Caco-2 (cell line): ENCODE measurements around the gene LACTBL1. TPM values are rescaled to one million over a fixed set of nuclear protein-coding genes. Genes with fewer than 3 reads are reported as not detected.

Source experiments
- BruUV-seq: library from RNA; stranded (reverse); fragments of 400-500 nt; replicated peaks from 2 replicates; lab custom pipeline; 2021; lab: Mats Ljungman, UMichigan
- CTCF ChIA-PET: fragments of 300-600 bp; sonication (Branson Sonifier 250); formaldehyde crosslinking; loops from one replicate; lab custom pipeline; 2022; ENCODE audit warnings: antibody characterized with exemption; lab: Charles Lee
- POLR2A ChIA-PET: fragments of 300-600 bp; sonication (Branson Sonifier 250); formaldehyde crosslinking; loops from one replicate; lab custom pipeline; 2022; ENCODE audit warnings: antibody characterized with exemption; lab: Charles Lee
- DNase-seq, 2 experiments: peaks; one replicate each; pipeline versions ENCODE4 v3.0.0 to v3.0.0-alpha.2; 2020 to 2022
- H3K27me3 ChIP-seq: replicated peaks from 2 replicates; pipeline ENCODE4 v1.6.0; 2011; ENCODE audit warnings: low read length; ENCODE audit not compliant: control insufficient read depth, insufficient read depth
- H3K36me3 ChIP-seq: 2 replicates; pipeline ENCODE4 v1.5.1; 2011; ENCODE audit warnings: low read length; ENCODE audit not compliant: control insufficient read depth, insufficient read depth
- H3K4me1 ChIP-seq: fragments of 250-450 bp; sonication (Bioruptor Pico); 2 replicates; pipeline ENCODE4 v1.5.1; 2020; ENCODE audit warnings: mild to moderate bottlenecking
- H3K4me3 ChIP-seq: 2 replicates; pipeline ENCODE4 v1.5.1; 2011; ENCODE audit warnings: low read depth, mild to moderate bottlenecking, control low read depth, low read length
- H3K9me3 ChIP-seq: fragments of 250-450 bp; sonication (Bioruptor Pico); 2 replicates; pipeline ENCODE4 v1.5.1; 2020; ENCODE audit warnings: mild to moderate bottlenecking, moderate library complexity
- H3K27ac Mint-ChIP-seq: one replicate; pipeline ENCODE4 v1.8.0; 2022; ENCODE audit warnings: mixed read lengths; ENCODE audit not compliant: unreplicated experiment
- H3K27me3 Mint-ChIP-seq: one replicate; pipeline ENCODE4 v1.8.0; 2022; ENCODE audit warnings: mixed read lengths; ENCODE audit not compliant: insufficient read depth, unreplicated experiment
- H3K36me3 Mint-ChIP-seq: one replicate; pipeline ENCODE4 v1.8.0; 2022; ENCODE audit warnings: mild to moderate bottlenecking, mixed read lengths; ENCODE audit not compliant: insufficient read depth, unreplicated experiment
- H3K4me1 Mint-ChIP-seq: one replicate; pipeline ENCODE4 v1.8.0; 2022; ENCODE audit warnings: low read depth, mixed read lengths; ENCODE audit not compliant: unreplicated experiment
- H3K4me3 Mint-ChIP-seq: one replicate; pipeline ENCODE4 v1.8.0; 2022; ENCODE audit warnings: mild to moderate bottlenecking, moderate library complexity, mixed read lengths; ENCODE audit not compliant: unreplicated experiment
- H3K9me3 Mint-ChIP-seq: one replicate; pipeline ENCODE4 v1.8.0; 2022; ENCODE audit warnings: mixed read lengths; ENCODE audit not compliant: unreplicated experiment
- intact Hi-C: fragments of 100-400 bp; cut with micrococcal nuclease; formaldehyde crosslinking; loops from one replicate; pipeline ENCODE4 v1.10.0; 2022; ENCODE audit not compliant: unreplicated experiment
- total RNA-seq: library from RNA; stranded (reverse); gene quantifications from 2 replicates; pipeline ENCODE4 v1.2.3, GENCODE V29; 2022
- TF ChIP-seq, protein P1 (sequence below), 2 experiments: fragments of 200-600 bp in 1 of 2; IDR thresholded peaks; 1 replicate in 1 of 2; 2 replicates in 1 of 2; pipeline versions ENCODE4 v1.5.1 to v1.8.0; 2011 to 2022; ENCODE audit warnings: antibody characterized with exemption in 1 of 2, control low read depth in 1 of 2, inconsistent platforms in 1 of 2, low read depth in 1 of 2, low read length in 1 of 2, mild to moderate bottlenecking in 1 of 2, moderate library complexity in 1 of 2; ENCODE audit not compliant: insufficient read depth in 1 of 2, severe bottlenecking in 1 of 2, unreplicated experiment in 1 of 2

Gene LACTBL1
- total RNA-seq, 1 experiment from 2014 or later: not detected

DNA sequence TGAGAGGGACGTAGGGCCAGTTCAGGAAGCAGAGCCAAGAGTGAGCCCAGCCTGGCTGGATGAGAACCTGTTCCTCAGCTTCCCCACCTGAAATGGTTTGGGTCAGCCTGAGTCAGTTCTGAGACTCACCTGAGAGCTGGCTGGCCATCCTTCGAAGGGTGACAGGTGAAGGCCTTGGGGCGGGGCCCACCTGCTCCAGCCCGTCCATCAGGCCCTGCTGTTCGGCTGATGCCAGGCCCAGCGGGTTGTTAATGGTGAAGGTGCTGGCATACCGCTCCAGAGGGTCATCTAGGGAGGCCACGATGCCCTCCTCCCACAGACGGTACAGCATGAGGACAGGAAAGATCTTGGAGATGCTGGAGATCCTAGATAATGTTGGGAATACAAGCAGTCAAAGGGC, 14.1 kb downstream of the LACTBL1 start:
- Histone ChIP-seq H3K36me3 (no peaks in the 10 kb centered on the region), H3K27me3 (no peaks in the 10 kb centered on the region), H3K4me3 (no peak overlapping the region), H3K4me1 (no peaks in the 10 kb centered on the region), H3K9me3 (no peaks in the 10 kb centered on the region)
- ChIA-PET CTCF (no interaction called here), POLR2A (no interaction called here)
- TF ChIP-seq, protein P1, sequence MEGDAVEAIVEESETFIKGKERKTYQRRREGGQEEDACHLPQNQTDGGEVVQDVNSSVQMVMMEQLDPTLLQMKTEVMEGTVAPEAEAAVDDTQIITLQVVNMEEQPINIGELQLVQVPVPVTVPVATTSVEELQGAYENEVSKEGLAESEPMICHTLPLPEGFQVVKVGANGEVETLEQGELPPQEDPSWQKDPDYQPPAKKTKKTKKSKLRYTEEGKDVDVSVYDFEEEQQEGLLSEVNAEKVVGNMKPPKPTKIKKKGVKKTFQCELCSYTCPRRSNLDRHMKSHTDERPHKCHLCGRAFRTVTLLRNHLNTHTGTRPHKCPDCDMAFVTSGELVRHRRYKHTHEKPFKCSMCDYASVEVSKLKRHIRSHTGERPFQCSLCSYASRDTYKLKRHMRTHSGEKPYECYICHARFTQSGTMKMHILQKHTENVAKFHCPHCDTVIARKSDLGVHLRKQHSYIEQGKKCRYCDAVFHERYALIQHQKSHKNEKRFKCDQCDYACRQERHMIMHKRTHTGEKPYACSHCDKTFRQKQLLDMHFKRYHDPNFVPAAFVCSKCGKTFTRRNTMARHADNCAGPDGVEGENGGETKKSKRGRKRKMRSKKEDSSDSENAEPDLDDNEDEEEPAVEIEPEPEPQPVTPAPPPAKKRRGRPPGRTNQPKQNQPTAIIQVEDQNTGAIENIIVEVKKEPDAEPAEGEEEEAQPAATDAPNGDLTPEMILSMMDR (IDR thresholded peaks at IDR 0.05; ENCODE audit: insufficient read depth in 1 of 2, low read depth in 1 of 2, low read length in 1 of 2, severe bottlenecking in 1 of 2, unreplicated experiment in 1 of 2): no peak
- no peak for DNase-seq
- Mint-ChIP-seq H3K27ac (no peak overlapping the region), H3K9me3 (no peaks in the 10 kb centered on the region), H3K4me1 (no peaks in the 10 kb centered on the region), H3K36me3 (no peaks in the 10 kb centered on the region), H3K27me3 (no peaks in the 10 kb centered on the region), H3K4me3 (no peak overlapping the region)
- no TSS peak for BruUV-seq
- intact Hi-C loops: no loop called here

DNA sequence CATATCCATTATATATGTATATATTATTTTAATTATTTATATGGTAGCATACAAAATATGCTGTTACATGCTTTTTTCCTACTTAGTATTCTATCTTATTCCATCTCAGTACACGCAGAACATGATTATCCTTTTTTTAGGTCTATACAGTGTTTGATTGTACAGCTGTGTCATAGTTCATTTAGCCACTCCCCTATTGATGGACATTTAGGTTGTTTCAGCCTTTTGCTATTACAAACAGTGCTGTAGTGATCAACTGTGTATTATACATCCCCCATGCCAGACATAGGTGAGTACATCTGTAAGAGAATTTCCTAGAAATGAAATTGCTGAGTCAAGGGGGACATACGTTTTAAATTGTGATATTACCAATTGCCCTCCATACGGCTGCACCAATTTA, 15.6 kb downstream of the LACTBL1 start:
- intact Hi-C loops: no loop called here
- DNase-seq: no peak
- TF ChIP-seq, protein P1 (IDR thresholded peaks at IDR 0.05; ENCODE audit: insufficient read depth in 1 of 2, low read depth in 1 of 2, low read length in 1 of 2, severe bottlenecking in 1 of 2, unreplicated experiment in 1 of 2): no peak
- no peaks in the 10 kb centered on the region for H3K36me3 ChIP-seq
- BruUV-seq: no TSS peak
- H3K4me3 ChIP-seq: no peak overlapping the region
- no peaks in the 10 kb centered on the region for H3K4me1 ChIP-seq
- CTCF ChIA-PET: interaction anchor here (0.5 kb wide), 1 partner anchor 11 kb away, joined by 7 read pairs; no protein-coding TSS in a partner anchor
- no peak overlapping the region for H3K4me3 Mint-ChIP-seq
- no peaks in the 10 kb centered on the region for H3K36me3 Mint-ChIP-seq
- H3K27ac Mint-ChIP-seq: no peak overlapping the region
- POLR2A ChIA-PET: no interaction called here
- H3K9me3 ChIP-seq: no peaks in the 10 kb centered on the region
- H3K27me3 Mint-ChIP-seq: no peaks in the 10 kb centered on the region
- no peaks in the 10 kb centered on the region for H3K27me3 ChIP-seq
- no peaks in the 10 kb centered on the region for H3K9me3 Mint-ChIP-seq
- no peaks in the 10 kb centered on the region for H3K4me1 Mint-ChIP-seq

DNA sequence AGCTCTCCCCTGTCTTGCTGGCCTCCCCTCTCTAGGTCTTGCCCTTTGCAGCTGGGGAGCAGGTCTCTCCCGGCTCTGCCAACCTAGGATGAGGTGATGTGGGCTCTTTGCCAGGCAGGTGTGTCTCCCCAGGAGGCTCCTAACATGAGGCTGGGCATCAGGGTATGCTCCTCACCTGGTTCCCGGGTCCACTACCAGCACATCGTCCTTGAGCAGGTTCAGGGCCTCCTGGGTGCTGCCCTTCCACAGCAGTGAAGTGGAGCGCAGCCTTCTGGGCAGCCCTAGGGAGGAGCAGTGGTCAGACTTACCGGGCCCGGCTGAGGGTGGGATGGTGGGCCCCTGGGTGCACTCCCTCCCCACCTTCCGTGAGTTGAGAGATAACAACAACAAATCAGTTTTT, 17.5 kb downstream of the LACTBL1 start:
- no peak overlapping the region for H3K4me3 ChIP-seq
- H3K4me3 Mint-ChIP-seq: no peak overlapping the region
- no peaks in the 10 kb centered on the region for H3K9me3 ChIP-seq
- TF ChIP-seq, protein P1 (IDR thresholded peaks at IDR 0.05; ENCODE audit: insufficient read depth in 1 of 2, low read depth in 1 of 2, low read length in 1 of 2, severe bottlenecking in 1 of 2, unreplicated experiment in 1 of 2): no peak
- intact Hi-C loops: no loop called here
- H3K36me3 Mint-ChIP-seq: no peaks in the 10 kb centered on the region
- no peaks in the 10 kb centered on the region for H3K27me3 ChIP-seq
- no peaks in the 10 kb centered on the region for H3K4me1 Mint-ChIP-seq
- CTCF ChIA-PET: no interaction called here
- H3K9me3 Mint-ChIP-seq: no peaks in the 10 kb centered on the region
- no peak overlapping the region for H3K27ac Mint-ChIP-seq
- DNase-seq: no peak
- POLR2A ChIA-PET: no interaction called here
- BruUV-seq: no TSS peak
- H3K4me1 ChIP-seq: no peaks in the 10 kb centered on the region
- H3K36me3 ChIP-seq: no peaks in the 10 kb centered on the region
- H3K27me3 Mint-ChIP-seq: no peaks in the 10 kb centered on the region
